ENCODE data around the gene ABLIM3.

The ABLIM3 gene

GRCh38 chr5:149304195-149305078 lies 163.1 kb downstream of the ABLIM3 start:
- no peak for DNase-seq (ENCODE audit: low spot score)

GRCh38 chr5:149309354-149309753 lies 168.1 kb downstream of the ABLIM3 start:
- FAIRE-seq: no peak

More at GRCh38 chr5:149304195-149305078, 163.1 kb downstream of the ABLIM3 start:
- FAIRE-seq: no peak

More at GRCh38 chr5:149309354-149309753, 168.1 kb downstream of the ABLIM3 start:
- no peak for DNase-seq (ENCODE audit: low spot score)
